Activated CD8-positive, alpha-beta memory T cell treated with anti-CD3 and anti-CD28 coated beads, Interleukin-2, amount 10 ng/mL, durations not matched to agents 7 days and 5 days (primary cell): ENCODE measurements around the gene TRAF2. TPM values are rescaled to one million over a fixed set of nuclear protein-coding genes. Genes with fewer than 3 reads are reported as not detected.

ENCODE experiments used
- ATAC-seq: fragments of 150-1000 bp; cut with Tn5 transposase; one replicate; pipeline ENCODE4 v1.10.0; 2021; ENCODE audit warnings: moderate library complexity
- CTCF ChIA-PET: fragments of 350-600 bp; sonication (Branson Sonifier 250); formaldehyde crosslinking; loops from one replicate; lab custom pipeline; 2021; ENCODE audit warnings: antibody characterized with exemption; lab: Charles Lee
- DNase-seq: peaks from one replicate; pipeline ENCODE4 v3.0.0-alpha.2; 2020
- H3K27ac Mint-ChIP-seq: one replicate; pipeline ENCODE4 v1.8.0; 2021; ENCODE audit warnings: mild to moderate bottlenecking, mixed read lengths
- H3K27me3 Mint-ChIP-seq: one replicate; pipeline ENCODE4 v1.8.0; 2021; ENCODE audit warnings: mixed read lengths
- H3K36me3 Mint-ChIP-seq: one replicate; pipeline ENCODE4 v1.8.0; 2021; ENCODE audit warnings: mild to moderate bottlenecking, mixed read lengths
- H3K4me1 Mint-ChIP-seq: one replicate; pipeline ENCODE4 v1.8.0; 2021; ENCODE audit warnings: mixed read lengths
- H3K4me3 Mint-ChIP-seq: one replicate; pipeline ENCODE4 v1.8.0; 2021; ENCODE audit warnings: mild to moderate bottlenecking, moderate library complexity, mixed read lengths
- H3K9me3 Mint-ChIP-seq: one replicate; pipeline ENCODE4 v1.8.0; 2022; ENCODE audit warnings: low read depth, mixed read lengths
- microRNA-seq: library from miRNA; unstranded; fragments of <30 nt; microRNA quantifications from one replicate; pipeline ENCODE4 v1.2.0, GENCODE V29; 2022
- total RNA-seq, 2 experiments: library from RNA; stranded (reverse); gene quantifications; one replicate each; pipeline ENCODE4 v1.2.3, GENCODE V29; 2021

Gene TRAF2
- total RNA-seq, 2 experiments from 2014 or later = 58.4 to 67.6 TPM

DNA sequence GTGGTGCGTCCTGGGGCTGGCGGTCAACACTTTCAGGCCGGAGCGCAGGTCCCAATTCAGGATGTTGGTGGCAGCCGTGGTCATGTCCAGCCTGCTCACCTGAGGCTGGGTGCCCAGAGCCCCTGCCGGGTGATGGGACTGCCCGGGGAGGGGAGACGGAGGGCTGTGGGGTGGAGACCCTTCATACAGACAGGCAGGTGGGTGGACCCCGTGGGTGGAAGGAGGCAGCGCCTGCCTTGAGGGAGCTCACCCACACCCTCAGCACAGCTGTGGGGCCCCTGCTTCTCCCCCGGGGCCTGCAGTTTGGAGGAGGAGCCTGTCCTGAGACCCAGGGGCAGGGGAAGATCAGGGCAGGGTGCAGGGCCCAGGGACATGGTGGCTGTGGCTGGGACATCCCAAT, 84.0 kb downstream of the TRAF2 start:
- H3K27me3 Mint-ChIP-seq = no peaks in the 10 kb centered on the region
- no peak overlapping the region for H3K4me3 Mint-ChIP-seq
- no peak overlapping the region for H3K27ac Mint-ChIP-seq
- H3K9me3 Mint-ChIP-seq = no peaks in the 10 kb centered on the region
- DNase-seq = no peak
- no peaks in the 10 kb centered on the region for H3K36me3 Mint-ChIP-seq
- ATAC-seq = no peak
- H3K4me1 Mint-ChIP-seq = peaks cover 18% of the 10 kb centered on the region
- CTCF ChIA-PET = interaction anchor here (1.4 to 3.5 kb wide), 3 partner anchors 23 to 65 kb away, joined by 4 to 16 read pairs (median 13); partner anchors contain the start of gene ABCA2

DNA sequence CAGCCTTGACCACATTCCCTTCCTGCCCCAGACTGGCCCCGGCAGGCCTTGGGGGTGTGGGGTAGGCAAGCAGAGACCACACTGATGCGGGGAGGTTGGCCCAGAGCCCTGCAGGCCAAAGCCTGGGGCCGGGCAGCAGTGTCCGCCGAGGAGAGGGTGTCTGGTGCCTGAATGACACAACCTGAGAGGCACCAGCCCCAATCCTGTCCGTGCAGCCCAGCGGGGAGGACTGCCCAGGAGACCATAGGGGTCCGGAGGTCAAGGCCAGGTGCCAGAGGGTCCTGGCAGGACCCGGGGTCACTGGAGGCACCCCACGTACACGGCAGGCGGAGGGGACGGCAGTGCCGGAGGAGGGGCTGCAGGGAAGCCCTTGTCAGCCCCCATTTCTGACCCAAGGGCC, 85.4 kb downstream of the TRAF2 start:
- H3K4me3 Mint-ChIP-seq = no peak overlapping the region
- DNase-seq (no peak), ATAC-seq (no peak)
- H3K27me3 Mint-ChIP-seq = no peaks in the 10 kb centered on the region
- H3K27ac Mint-ChIP-seq = no peak overlapping the region
- H3K4me1 Mint-ChIP-seq = peaks cover 15% of the 10 kb centered on the region
- CTCF ChIA-PET = interaction anchor here (0.7 to 3.0 kb wide), 4 partner anchors 24 to 64 kb away, joined by 3 to 13 read pairs (median 4); partner anchors contain the start of gene ABCA2
- no peaks in the 10 kb centered on the region for H3K36me3 Mint-ChIP-seq
- H3K9me3 Mint-ChIP-seq = no peaks in the 10 kb centered on the region

DNA sequence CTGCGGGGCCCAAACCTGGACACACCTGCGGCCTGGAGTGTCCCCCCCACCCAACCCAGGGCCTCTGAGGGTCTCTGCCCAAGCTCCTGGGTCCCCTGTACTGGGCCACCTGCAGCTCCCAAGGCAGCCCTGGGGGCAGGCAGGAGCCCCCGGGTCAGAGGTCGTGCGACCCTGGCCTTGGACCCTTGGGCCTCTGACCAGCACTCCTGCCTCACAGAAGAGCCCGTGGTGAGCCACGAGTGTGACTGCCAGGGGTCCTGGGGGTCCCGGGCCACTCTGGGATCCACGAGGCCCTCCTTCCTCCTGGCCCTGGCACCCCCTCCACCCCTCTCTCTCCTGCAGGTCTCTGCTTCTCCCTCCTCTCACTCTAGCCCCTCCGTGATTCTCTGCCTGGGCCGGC, 86.0 kb downstream of the TRAF2 start:
- ATAC-seq (no peak), DNase-seq (no peak)
- H3K27ac Mint-ChIP-seq = no peak overlapping the region
- peaks cover 15% of the 10 kb centered on the region for H3K4me1 Mint-ChIP-seq
- H3K9me3 Mint-ChIP-seq = no peaks in the 10 kb centered on the region
- CTCF ChIA-PET = interaction anchor here (0.9 to 3.0 kb wide), 2 partner anchors 57 to 63 kb away, joined by 3 to 13 read pairs; partner anchors contain the start of gene ABCA2
- H3K4me3 Mint-ChIP-seq = no peak overlapping the region
- no peaks in the 10 kb centered on the region for H3K27me3 Mint-ChIP-seq
- H3K36me3 Mint-ChIP-seq = no peaks in the 10 kb centered on the region

DNA sequence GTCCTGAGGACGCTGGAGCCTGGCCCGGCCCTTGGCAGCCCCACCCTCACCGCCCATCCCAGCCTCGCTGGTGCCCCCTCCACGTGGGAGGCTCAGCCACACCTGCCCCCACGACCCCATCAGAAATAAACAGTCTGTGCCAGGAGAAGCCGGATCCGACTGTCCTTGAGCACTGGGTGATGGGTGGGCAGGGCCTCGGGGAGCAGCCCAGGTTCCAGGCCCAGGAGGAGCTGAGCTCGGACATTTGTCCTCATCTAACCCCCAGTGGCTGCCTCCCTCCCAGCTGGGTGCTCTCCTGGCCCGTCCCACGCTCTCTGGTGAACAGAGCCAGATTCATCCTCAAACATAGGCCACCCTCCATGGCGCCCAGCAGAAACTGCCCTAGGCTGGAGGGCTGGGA, 86.4 kb downstream of the TRAF2 start:
- Mint-ChIP-seq H3K4me3 (no peak overlapping the region), H3K27me3 (no peaks in the 10 kb centered on the region), H3K36me3 (no peaks in the 10 kb centered on the region), H3K9me3 (no peaks in the 10 kb centered on the region), H3K27ac (no peak overlapping the region), H3K4me1 (peaks cover 15% of the 10 kb centered on the region)
- DNase-seq (no peak), ATAC-seq (no peak)
- CTCF ChIA-PET = interaction anchor here (0.9 to 3.0 kb wide), 3 partner anchors 56 to 95 kb away, joined by 3 to 13 read pairs (median 3); partner anchors contain the start of gene ABCA2

DNA sequence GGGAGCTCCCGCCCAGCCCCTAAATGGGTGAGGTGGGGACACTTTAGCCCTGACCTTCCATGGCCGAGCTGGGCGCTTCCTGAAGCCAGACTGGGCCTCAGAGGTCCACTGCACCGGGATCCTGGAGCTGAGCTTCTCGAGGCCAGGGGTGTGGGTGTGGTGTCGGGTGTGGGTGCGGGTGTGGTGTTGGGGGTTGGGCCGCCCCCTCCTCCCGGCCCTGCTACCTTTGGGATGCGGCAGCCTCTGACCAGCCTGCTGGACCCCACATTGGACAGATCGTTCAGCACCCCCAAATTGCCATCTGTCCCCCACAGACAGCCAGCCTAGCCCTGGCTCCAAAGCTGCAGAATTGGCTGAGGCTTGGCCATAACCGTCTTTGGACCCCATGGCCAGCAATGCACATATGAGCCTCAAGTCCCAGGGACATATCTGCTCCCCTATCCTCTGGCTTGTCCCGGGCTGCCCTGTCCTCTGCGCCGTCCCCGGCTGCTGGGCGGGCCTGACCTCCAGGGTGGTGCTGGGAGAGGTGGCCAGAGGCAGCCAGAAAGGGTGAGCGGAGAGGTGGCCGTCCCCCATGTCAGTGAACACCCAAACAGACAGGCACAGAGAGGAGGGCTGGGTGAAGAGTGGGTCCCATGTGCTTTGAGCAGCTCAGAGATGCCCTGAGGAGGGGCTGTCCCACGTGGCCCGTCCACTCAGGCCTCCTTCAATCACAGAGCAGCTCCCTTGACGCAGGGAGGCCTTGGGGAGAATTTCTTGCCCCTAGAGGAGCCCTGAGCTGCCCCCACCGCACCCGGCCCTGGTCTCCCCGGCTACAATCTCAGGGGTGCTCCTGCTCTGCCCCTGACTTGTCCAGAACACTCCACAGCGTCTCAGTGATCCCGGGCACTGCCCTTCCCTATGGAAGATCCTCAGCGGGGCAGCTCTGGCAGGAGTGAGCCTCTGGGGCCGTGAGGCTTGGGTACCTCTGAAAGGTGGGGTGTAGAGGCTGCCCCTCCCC, 87.6 kb downstream of the TRAF2 start:
- no peak overlapping the region for H3K27ac Mint-ChIP-seq
- no peaks in the 10 kb centered on the region for H3K9me3 Mint-ChIP-seq
- peaks cover 15% of the 10 kb centered on the region for H3K4me1 Mint-ChIP-seq
- ATAC-seq (no peak), DNase-seq (no peak)
- no peaks in the 10 kb centered on the region for H3K27me3 Mint-ChIP-seq
- CTCF ChIA-PET = interaction anchor here (0.9 to 3.8 kb wide), 11 partner anchors 8 to 205 kb away, joined by 3 to 30 read pairs (median 12); partner anchors contain the start of genes ABCA2, NPDC1 and PAXX
- H3K36me3 Mint-ChIP-seq = no peaks in the 10 kb centered on the region
- H3K4me3 Mint-ChIP-seq = no peak overlapping the region

DNA sequence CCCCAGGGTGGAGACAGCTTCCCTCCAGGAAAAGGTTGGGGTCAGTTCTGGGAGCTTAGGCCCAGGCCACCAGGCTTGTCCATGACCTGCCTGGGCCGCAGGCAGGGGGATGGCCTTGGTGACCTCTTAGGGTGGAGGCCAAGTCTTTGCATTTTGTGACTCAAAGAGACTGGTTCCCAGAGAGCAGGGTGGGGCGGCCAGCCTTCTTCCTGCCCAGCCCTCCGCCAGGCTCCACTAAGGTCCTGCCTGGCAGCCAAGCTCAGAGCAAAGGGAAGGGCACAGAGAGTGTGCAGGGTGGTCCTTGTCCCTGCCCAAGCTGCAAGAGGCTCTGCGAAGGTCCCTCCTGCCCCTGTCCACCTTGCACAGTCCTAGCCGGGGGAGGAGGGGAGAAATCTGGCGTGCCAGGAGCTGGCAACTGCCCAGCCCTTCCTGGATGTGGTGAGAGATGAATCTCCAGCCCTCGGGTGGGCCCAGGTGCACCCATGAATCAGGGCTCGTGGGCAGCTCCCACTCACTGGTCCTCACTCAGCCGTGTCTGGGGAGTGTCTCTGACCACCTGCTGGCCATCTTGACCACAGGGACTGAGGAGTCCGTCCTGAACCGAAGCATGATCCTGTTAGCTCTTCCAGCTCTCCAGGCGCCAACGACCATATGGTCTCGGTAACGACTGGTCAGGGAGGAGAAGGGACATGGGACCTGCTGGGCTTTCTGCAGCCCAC, 88.7 kb downstream of the TRAF2 start:
- DNase-seq (no peak), ATAC-seq (no peak)
- H3K4me1 Mint-ChIP-seq = peaks cover 15% of the 10 kb centered on the region
- no peaks in the 10 kb centered on the region for H3K36me3 Mint-ChIP-seq
- H3K4me3 Mint-ChIP-seq = peak overlapping the region; percentile 19
- peak overlapping the region; percentile 34 for H3K27ac Mint-ChIP-seq
- H3K9me3 Mint-ChIP-seq = no peaks in the 10 kb centered on the region
- CTCF ChIA-PET = interaction anchor here (1.0 to 3.8 kb wide), 14 partner anchors 9 to 206 kb away, joined by 3 to 30 read pairs (median 10); partner anchors contain the start of genes ABCA2, CLIC3, FUT7 and NPDC1
- no peaks in the 10 kb centered on the region for H3K27me3 Mint-ChIP-seq

DNA sequence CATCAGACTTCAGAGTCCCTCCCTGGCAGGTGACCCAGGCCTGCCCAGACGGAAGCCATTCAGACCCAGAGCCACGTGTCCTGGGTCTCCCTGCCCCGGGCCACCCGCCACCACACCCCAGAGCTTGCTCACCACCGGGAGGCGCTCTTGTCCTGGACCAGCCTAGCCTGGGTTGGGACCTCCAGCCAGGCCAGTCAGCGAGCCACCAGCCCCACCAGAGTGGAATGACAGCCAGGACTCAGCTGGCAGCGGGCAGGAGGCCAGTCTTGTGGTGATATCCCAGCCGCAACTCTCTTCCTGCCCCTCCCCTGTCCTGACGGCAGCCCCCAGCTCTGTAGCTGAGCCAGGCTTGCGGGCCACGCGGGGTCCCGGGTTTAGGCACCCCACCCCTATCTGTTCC, 89.3 kb downstream of the TRAF2 start:
- CTCF ChIA-PET = interaction anchor here (1.1 to 3.8 kb wide), 15 partner anchors 10 to 71 kb away, joined by 3 to 30 read pairs (median 9); partner anchors contain the start of genes ABCA2, CLIC3, FUT7 and NPDC1
- DNase-seq (peak; percentile 63), ATAC-seq (no peak)
- no peaks in the 10 kb centered on the region for H3K27me3 Mint-ChIP-seq
- H3K4me1 Mint-ChIP-seq = peaks cover 15% of the 10 kb centered on the region
- no peaks in the 10 kb centered on the region for H3K9me3 Mint-ChIP-seq
- H3K4me3 Mint-ChIP-seq = peak overlapping the region; percentile 19
- no peak overlapping the region for H3K27ac Mint-ChIP-seq
- no peaks in the 10 kb centered on the region for H3K36me3 Mint-ChIP-seq

Small RNAs within 50 kb of the gene (microRNA-seq; reads per million reads assigned to microRNA genes)
- gene MIR4479 = 9.8 reads per million, percentile 30 among the genes with 10 or more reads in this experiment

Other genes starting within 250 kb of the TRAF2 start
- gene EGFL7, start 223.6 kb upstream of the TRAF2 start, total RNA-seq = 1 to 10 TPM in 1 of 2 experiments, under 1 TPM in 1; 0.29 to 1.1 TPM
- gene AGPAT2, start 199.1 kb upstream of the TRAF2 start, total RNA-seq = 10 to 100 TPM; 16.9 to 20.5 TPM
- not detected for gene DIPK1B, start 173.9 kb upstream of the TRAF2 start, total RNA-seq
- under 1 TPM in 1 of 2 experiments, not detected in 1; 0.68 TPM for gene LCN10, start 143.6 kb upstream of the TRAF2 start, total RNA-seq
- gene LCN6, start 138.0 kb upstream of the TRAF2 start, total RNA-seq = not detected
- not detected for gene LCN8, start 128.3 kb upstream of the TRAF2 start, total RNA-seq
- not detected for gene LCN15, start 122.0 kb upstream of the TRAF2 start, total RNA-seq
- 10 to 100 TPM; 31.7 to 32.8 TPM for gene TMEM141, start 95.2 kb upstream of the TRAF2 start, total RNA-seq
- gene CCDC183, start 90.2 kb upstream of the TRAF2 start, total RNA-seq = under 1 TPM; 0.26 to 0.91 TPM
- 100 to 1,000 TPM; 113 to 123 TPM for gene RABL6, start 78.6 kb upstream of the TRAF2 start, total RNA-seq
- gene AJM1, start 44.0 kb upstream of the TRAF2 start, total RNA-seq = 1 to 10 TPM; 3.9 to 4.4 TPM
- 100 to 1,000 TPM in 1 of 2 experiments, 10 to 100 TPM in 1; 96.8 to 116 TPM for gene PHPT1, start 37.1 kb upstream of the TRAF2 start, total RNA-seq
- 10 to 100 TPM; 13.4 to 15.5 TPM for gene MAMDC4, start 34.2 kb upstream of the TRAF2 start, total RNA-seq
- gene EDF1, start 20.2 kb upstream of the TRAF2 start, total RNA-seq = 100 to 1,000 TPM; 283 to 360 TPM
- gene FBXW5, start 58.2 kb downstream of the TRAF2 start, total RNA-seq = 100 to 1,000 TPM; 106 to 107 TPM
- 1 to 10 TPM in 1 of 2 experiments, not detected in 1; 1.7 TPM for gene C8G, start 58.7 kb downstream of the TRAF2 start, total RNA-seq
- 1 to 10 TPM in 1 of 2 experiments, under 1 TPM in 1; 0.68 to 1.2 TPM for gene LCN12, start 65.8 kb downstream of the TRAF2 start, total RNA-seq
- gene PTGDS, start 91.0 kb downstream of the TRAF2 start, total RNA-seq = 1 to 10 TPM; 1.2 to 3.2 TPM
- under 1 TPM in 1 of 2 experiments, not detected in 1; 0.09 TPM for gene LCNL1, start 96.5 kb downstream of the TRAF2 start, total RNA-seq
- 10 to 100 TPM; 68.6 to 94.8 TPM for gene PAXX, start 105.9 kb downstream of the TRAF2 start, total RNA-seq
- gene CLIC3, start 110.1 kb downstream of the TRAF2 start, total RNA-seq = 1 to 10 TPM; 3.8 to 7.8 TPM
- 10 to 100 TPM; 30.0 to 73.6 TPM for gene ABCA2, start 141.7 kb downstream of the TRAF2 start, total RNA-seq
- 1 to 10 TPM in 1 of 2 experiments, under 1 TPM in 1; 0.68 to 2.8 TPM for gene FUT7, start 145.6 kb downstream of the TRAF2 start, total RNA-seq
- 10 to 100 TPM; 30.4 to 55.6 TPM for gene NPDC1, start 159.7 kb downstream of the TRAF2 start, total RNA-seq
- gene ENTPD2, start 167.5 kb downstream of the TRAF2 start, total RNA-seq = not detected
- gene SAPCD2, start 184.0 kb downstream of the TRAF2 start, total RNA-seq = 10 to 100 TPM; 31.9 to 40.1 TPM
- gene UAP1L1, start 191.0 kb downstream of the TRAF2 start, total RNA-seq = 10 to 100 TPM; 32.6 to 35.3 TPM
- gene MAN1B1, start 200.5 kb downstream of the TRAF2 start, total RNA-seq = 10 to 100 TPM; 43.8 to 60.6 TPM
- gene DPP7, start 228.2 kb downstream of the TRAF2 start, total RNA-seq = 100 to 1,000 TPM; 271 to 321 TPM